Measurements from ENCODE around the gene TTC33. TPM values are rescaled to one million over a fixed set of nuclear protein-coding genes. Genes with fewer than 3 reads are reported as not detected.

TTC33 gene
- total and polyA plus RNA-seq, 2 of the 4 experiments (the other 2 are of a cell fraction), result 3.1 to 8.1 TPM

- Histone ChIP-seq H2BK120ac (ENCODE audit: low read depth, low read length) (peak overlapping the region; percentile 47), H3K4ac (ENCODE audit: low read depth, low read length) (no peak overlapping the region; the same call in 1 of the 2 replicates), H3K4me3 (ENCODE audit: insufficient read depth, low read depth, low read length) (no peak overlapping the region), H2AK9ac (replicated peaks; ENCODE audit: low read depth, low read length, poor library complexity) (no peak overlapping the region), H3K9me3 (ENCODE audit: control insufficient read depth, insufficient read depth, low read length) (no peaks in the 10 kb centered on the region), H4K5ac (ENCODE audit: low read depth, low read length) (peak overlapping the region; percentile 70; the same call in 1 of the 2 replicates), H2BK15ac (ENCODE audit: low read depth, low read length) (no peak overlapping the region), H3K14ac (replicated peaks; ENCODE audit: low read depth, low read length) (0 out of 2 replicates have a peak overlapping the region, but pooled peaks have one; percentile 28), H3K18ac (ENCODE audit: low read depth, low read length) (peak overlapping the region; percentile 94; the same call in 1 of the 2 replicates), H3K9ac (ENCODE audit: low read depth, low read length) (no peak overlapping the region), H4K20me1 (ENCODE audit: insufficient read depth, low read length) (no peaks in the 10 kb centered on the region), H3K4me2 (ENCODE audit: low read depth, low read length) (no peak overlapping the region), H3K9me1 (ENCODE audit: insufficient read depth, low read length) (peaks cover 4% of the 10 kb centered on the region), H2BK5ac (ENCODE audit: low read depth, low read length, poor library complexity, severe bottlenecking) (no peak overlapping the region), H2BK20ac (ENCODE audit: low read depth, low read length) (peak overlapping the region; percentile 27; the same call in 1 of the 2 replicates), H3K36me3 (ENCODE audit: control insufficient read depth, insufficient read depth, low read length) (no peaks in the 10 kb centered on the region), H3K79me1 (ENCODE audit: low read depth in 1 of 2, low read length in 2 of 2) (no peaks in the 10 kb centered on the region), H3K23ac (ENCODE audit: low read depth, low read length) (no peak overlapping the region), H4K8ac (ENCODE audit: low read depth in 2 of 2, low read length in 2 of 2) (peak overlapping the region in 1 of 2 experiments; percentile 0; a peak in 1 of 4 replicates), H2AK5ac (ENCODE audit: low read depth, low read length) (no peak overlapping the region), H2AFZ (replicated peaks; ENCODE audit: low read length, poor library complexity) (no peak overlapping the region), H4K91ac (ENCODE audit: insufficient read depth, low read depth, low read length) (no peak overlapping the region), H3K27ac (ENCODE audit: insufficient read depth, low read length) (no peak overlapping the region), H3K56ac (ENCODE audit: extremely low read depth, insufficient read depth, low read length) (no peak overlapping the region), H3K4me1 (ENCODE audit: control insufficient read depth, insufficient read depth, low read length) (peaks cover 9% of the 10 kb centered on the region), H3K27me3 (ENCODE audit: control insufficient read depth, insufficient read depth, low read length) (no peaks in the 10 kb centered on the region)
- dilution Hi-C loops (cut with HindIII; ENCODE audit: low sequenced_read_pairs, unreplicated experiment), result no loop called here
- ChIA-PET CTCF (interaction anchor here (0.5 to 0.6 kb wide), 2 partner anchors 75 to 125 kb away, joined by 3 to 6 read pairs; no protein-coding TSS in a partner anchor), POLR2A (ENCODE audit: unreplicated experiment) (no interaction called here)
- TF ChIP-seq POLR2A (IDR thresholded peaks at IDR 0.05; ENCODE audit: low read depth, low read length) (no peak), SMC3 (IDR thresholded peaks at IDR 0.05; ENCODE audit: low read depth, low read length) (no peak)
- ATAC-seq (ENCODE audit: low read depth) (no peak), DNase-seq (no peak)
- no TSS peak for BruUV-seq (replicated peaks)
- intact Hi-C loops (cut with micrococcal nuclease), result no loop called here
- in situ Hi-C loops (cut with MboI; ENCODE audit: low sequenced_read_pairs), result no loop called here
These were observed 154.4 kb downstream of the TTC33 start for GRCh38 chr5:40601198-40601868.

Data from IMR-90 (cell line).